GM12891 (cell line): ENCODE results near the gene ADRA1B.

Experiments used
- POLR2A ChIP-seq: IDR thresholded peaks from 2 replicates; pipeline ENCODE4 v1.6.1; 2011; ENCODE audit warnings: low read depth, low read length, control low read depth
- POLR2AphosphoS5 ChIP-seq: IDR thresholded peaks from 2 replicates; pipeline ENCODE4 v1.6.1; 2011; ENCODE audit warnings: low read depth, low read length, control low read depth
- TAF1 ChIP-seq: IDR thresholded peaks from 2 replicates; pipeline ENCODE4 v1.6.1; 2011; ENCODE audit warnings: low read depth, low read length, control low read depth

DNA sequence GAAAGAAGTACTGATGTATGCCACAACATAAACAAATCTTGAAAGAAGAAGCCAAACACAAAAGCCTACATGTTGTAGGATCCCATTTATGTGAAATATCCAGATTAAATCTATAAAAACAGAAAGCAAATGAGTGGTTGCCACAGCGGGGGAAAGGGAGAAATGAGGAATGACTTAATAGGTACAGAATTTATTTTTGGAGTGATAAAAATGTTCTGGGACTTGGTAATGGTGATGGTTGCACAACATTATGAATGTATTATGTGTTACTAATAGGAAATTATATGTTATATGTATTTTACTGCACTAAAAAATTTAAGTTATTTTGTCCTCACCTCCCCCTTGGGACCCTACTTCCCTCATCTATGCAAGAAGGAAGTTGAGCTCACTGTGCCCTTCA lies 76.3 kb downstream of the ADRA1B start:
- no peak for TF ChIP-seq POLR2A
- TF ChIP-seq POLR2AphosphoS5 = no peak
- no peak for TF ChIP-seq TAF1
